ENCODE data around the gene P3H2.

GRCh38 chr3:189927975-189928895 lies 192.5 kb downstream of the P3H2 start:
- TF ChIP-seq EZH2 (IDR thresholded peaks at IDR 0.05) (no peak), POLR2AphosphoS5 (IDR thresholded peaks at IDR 0.05; ENCODE audit: borderline replicate concordance, low read depth, low read length) (no peak), FOXP2 (optimal IDR thresholded peaks at IDR 0.05; ENCODE audit: control extremely low read depth, extremely low read length, insufficient read depth) (no peak)
